Mesendoderm (in vitro differentiated cells): ENCODE data around the gene P2RX6.
A peak's percentile ranks its signal among the peaks of the same experiment; 100 is the strongest.

ENCODE experiments used
- DNase-seq: peaks from one replicate; pipeline ENCODE4 v3.0.0; 2013
- H2AK5ac ChIP-seq: 2 replicates; pipeline ENCODE4 v1.6.1; 2013; ENCODE audit warnings: low read length, inconsistent platforms
- H2BK120ac ChIP-seq: 2 replicates; pipeline ENCODE4 v1.6.1; 2013; ENCODE audit warnings: low read depth, mild to moderate bottlenecking, low read length, moderate library complexity, mixed read lengths
- H2BK15ac ChIP-seq: replicated peaks from 2 replicates; pipeline ENCODE4 v1.6.1; 2013; ENCODE audit warnings: low read depth, mild to moderate bottlenecking, moderate library complexity
- H2BK5ac ChIP-seq: 2 replicates; pipeline ENCODE4 v1.6.1; 2013; ENCODE audit warnings: low read length, inconsistent platforms
- H3K18ac ChIP-seq: 2 replicates; pipeline ENCODE4 v1.6.1; 2013; ENCODE audit warnings: mild to moderate bottlenecking, low read length, mixed read lengths
- H3K23ac ChIP-seq: one replicate; pipeline ENCODE4 v1.6.1; 2013; ENCODE audit warnings: low read length
- H3K27ac ChIP-seq: 2 replicates; pipeline ENCODE4 v1.5.1; 2013; ENCODE audit warnings: low read depth, mild to moderate bottlenecking, inconsistent platforms, low read length, moderate library complexity
- H3K27me3 ChIP-seq: 2 replicates; pipeline ENCODE4 v1.6.1; 2013; ENCODE audit warnings: low read length, control low read depth, mild to moderate bottlenecking, inconsistent platforms; ENCODE audit not compliant: insufficient read depth, poor library complexity
- H3K36me3 ChIP-seq: 2 replicates; pipeline ENCODE4 v1.6.1; 2013; ENCODE audit warnings: low read length, inconsistent platforms; ENCODE audit not compliant: control insufficient read depth, insufficient read depth
- H3K4ac ChIP-seq: one replicate; pipeline ENCODE4 v1.6.1; 2013; ENCODE audit warnings: low read depth, mild to moderate bottlenecking, low read length, moderate library complexity
- H3K4me1 ChIP-seq: 2 replicates; pipeline ENCODE4 v1.6.1; 2013; ENCODE audit warnings: low read depth, low read length, inconsistent platforms; ENCODE audit not compliant: control insufficient read depth
- H3K4me2 ChIP-seq: 2 replicates; pipeline ENCODE4 v1.6.1; 2013; ENCODE audit warnings: low read length
- H3K4me3 ChIP-seq: 2 replicates; pipeline ENCODE4 v1.5.1; 2013; ENCODE audit warnings: mild to moderate bottlenecking, low read length
- H3K56ac ChIP-seq: one replicate; pipeline ENCODE4 v1.6.1; 2013; ENCODE audit warnings: low read length
- H3K79me1 ChIP-seq: 2 replicates; pipeline ENCODE4 v1.6.1; 2013; ENCODE audit warnings: low read length, inconsistent platforms
- H3K79me2 ChIP-seq: 2 replicates; pipeline ENCODE4 v1.6.1; 2013; ENCODE audit warnings: mild to moderate bottlenecking, low read length; ENCODE audit not compliant: control insufficient read depth, insufficient read depth
- H3K9ac ChIP-seq: 2 replicates; pipeline ENCODE4 v1.6.1; 2013; ENCODE audit warnings: low read length, inconsistent platforms
- H4K5ac ChIP-seq: one replicate; pipeline ENCODE4 v1.6.1; 2013; ENCODE audit warnings: low read length
- H4K8ac ChIP-seq: one replicate; pipeline ENCODE4 v1.6.1; 2013; ENCODE audit warnings: low read depth, mild to moderate bottlenecking, control low read depth, low read length, moderate library complexity
- WGBS: extraction: QIAGEN DNeasy Blood & Tissue Kit; methylation state at CpG from one replicate; pipeline ENCODE4 v1.1.7; 2013; ENCODE audit warnings: low lambda C conversion rate, missing lambda C conversion rate; ENCODE audit not compliant: insufficient coverage; ENCODE audit errors: extremely low coverage; 5-methylcytosine and 5-hydroxymethylcytosine counted together

P2RX6 gene

DNA sequence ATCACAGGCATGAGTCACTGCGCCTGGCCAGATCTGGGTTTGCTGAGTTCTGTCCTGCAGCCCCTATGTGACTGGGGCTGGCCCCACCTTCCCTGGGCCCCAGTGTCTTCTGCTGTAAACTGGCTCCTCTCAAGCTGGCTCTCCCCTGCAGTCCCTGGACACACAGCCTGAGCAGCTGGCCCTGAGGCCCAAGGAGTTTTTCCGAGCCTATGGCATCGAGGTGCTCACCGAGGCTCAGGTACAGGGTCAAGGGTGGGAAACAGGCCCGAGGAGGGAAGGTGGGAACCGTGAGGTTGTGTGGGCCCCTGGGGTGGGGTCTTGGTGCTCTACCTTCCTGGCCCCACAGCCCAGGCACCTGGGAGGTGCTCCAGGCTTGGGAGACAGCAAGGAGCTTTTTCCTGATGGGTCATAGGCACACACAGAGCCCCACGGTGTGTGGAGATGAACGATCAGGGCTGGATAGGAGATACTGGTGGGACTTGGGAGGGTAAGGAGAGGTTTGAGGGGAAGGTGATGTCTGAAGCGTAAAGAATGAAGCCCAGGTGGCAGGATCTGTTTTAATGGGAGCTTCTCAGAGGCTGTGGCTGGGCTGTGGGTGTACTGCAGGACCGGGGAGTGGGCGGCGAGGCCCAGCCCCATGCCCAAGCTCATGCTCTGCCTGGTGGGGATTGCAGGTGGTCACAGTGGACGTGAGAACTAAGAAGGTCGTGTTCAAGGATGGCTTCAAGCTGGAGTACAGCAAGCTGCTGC, 39.2 kb upstream of the P2RX6 start:
- no peak overlapping the region for H3K4me2 ChIP-seq
- no peaks in the 10 kb centered on the region for H3K36me3 ChIP-seq
- H2BK5ac ChIP-seq = no peak overlapping the region
- no peak overlapping the region for H2BK120ac ChIP-seq
- H3K79me1 ChIP-seq = no peaks in the 10 kb centered on the region
- no peak overlapping the region for H3K9ac ChIP-seq
- H3K23ac ChIP-seq = no peak overlapping the region
- H4K5ac ChIP-seq = no peak overlapping the region
- H3K56ac ChIP-seq = peak overlapping the region; percentile 15
- no peak overlapping the region for H2AK5ac ChIP-seq
- WGBS = no CpG with 5 or more reads among the region's 14 CpGs
- H3K27me3 ChIP-seq = no peaks in the 10 kb centered on the region
- H2BK15ac ChIP-seq = no peak overlapping the region
- H3K18ac ChIP-seq = no peak overlapping the region
- no peak for DNase-seq
- no peak overlapping the region for H4K8ac ChIP-seq
- no peak overlapping the region for H3K27ac ChIP-seq
- no peak overlapping the region for H3K4ac ChIP-seq
- no peak overlapping the region for H3K4me3 ChIP-seq
- no peaks in the 10 kb centered on the region for H3K79me2 ChIP-seq
- peaks cover 3% of the 10 kb centered on the region for H3K4me1 ChIP-seq

- H2AK5ac ChIP-seq = no peak overlapping the region
- H4K5ac ChIP-seq = no peak overlapping the region
- DNase-seq = no peak
Measured at GRCh38 chr22:20976291-20976877, 38.6 kb upstream of the P2RX6 start.

GRCh38 chr22:20977019-20977418, 37.9 kb upstream of the P2RX6 start:
- no peaks in the 10 kb centered on the region for H3K79me1 ChIP-seq
- H2AK5ac ChIP-seq = no peak overlapping the region
- H4K8ac ChIP-seq = no peak overlapping the region
- no peaks in the 10 kb centered on the region for H3K27me3 ChIP-seq
- H2BK15ac ChIP-seq = no peak overlapping the region
- H3K23ac ChIP-seq = no peak overlapping the region
- H3K9ac ChIP-seq = no peak overlapping the region
- DNase-seq = no peak
- no peak overlapping the region for H2BK5ac ChIP-seq
- no peak overlapping the region for H3K18ac ChIP-seq
- no peaks in the 10 kb centered on the region for H3K79me2 ChIP-seq
- H3K4me2 ChIP-seq = no peak overlapping the region
- WGBS = no CpG with 5 or more reads among the region's 11 CpGs
- H3K36me3 ChIP-seq = no peaks in the 10 kb centered on the region
- no peak overlapping the region for H3K56ac ChIP-seq
- H3K27ac ChIP-seq = no peak overlapping the region
- H4K5ac ChIP-seq = no peak overlapping the region
- H3K4me3 ChIP-seq = no peak overlapping the region
- H3K4me1 ChIP-seq = peaks cover 7% of the 10 kb centered on the region
- H3K4ac ChIP-seq = no peak overlapping the region
- no peak overlapping the region for H2BK120ac ChIP-seq

More at GRCh38 chr22:20976291-20976877, 38.6 kb upstream of the P2RX6 start:
- peaks cover 5% of the 10 kb centered on the region for H3K4me1 ChIP-seq
- H3K79me1 ChIP-seq = no peaks in the 10 kb centered on the region
- no peak overlapping the region for H2BK5ac ChIP-seq
- no peak overlapping the region for H3K18ac ChIP-seq
- no CpG with 5 or more reads among the region's 24 CpGs for WGBS
- H3K4me3 ChIP-seq = no peak overlapping the region
- no peak overlapping the region for H2BK15ac ChIP-seq
- no peaks in the 10 kb centered on the region for H3K27me3 ChIP-seq
- H4K8ac ChIP-seq = no peak overlapping the region
- no peak overlapping the region for H3K23ac ChIP-seq
- H3K79me2 ChIP-seq = no peaks in the 10 kb centered on the region
- no peak overlapping the region for H2BK120ac ChIP-seq
- H3K4ac ChIP-seq = no peak overlapping the region
- no peak overlapping the region for H3K4me2 ChIP-seq
- no peaks in the 10 kb centered on the region for H3K36me3 ChIP-seq
- H3K9ac ChIP-seq = no peak overlapping the region
- peak overlapping the region; percentile 15 for H3K56ac ChIP-seq
- no peak overlapping the region for H3K27ac ChIP-seq

DNA sequence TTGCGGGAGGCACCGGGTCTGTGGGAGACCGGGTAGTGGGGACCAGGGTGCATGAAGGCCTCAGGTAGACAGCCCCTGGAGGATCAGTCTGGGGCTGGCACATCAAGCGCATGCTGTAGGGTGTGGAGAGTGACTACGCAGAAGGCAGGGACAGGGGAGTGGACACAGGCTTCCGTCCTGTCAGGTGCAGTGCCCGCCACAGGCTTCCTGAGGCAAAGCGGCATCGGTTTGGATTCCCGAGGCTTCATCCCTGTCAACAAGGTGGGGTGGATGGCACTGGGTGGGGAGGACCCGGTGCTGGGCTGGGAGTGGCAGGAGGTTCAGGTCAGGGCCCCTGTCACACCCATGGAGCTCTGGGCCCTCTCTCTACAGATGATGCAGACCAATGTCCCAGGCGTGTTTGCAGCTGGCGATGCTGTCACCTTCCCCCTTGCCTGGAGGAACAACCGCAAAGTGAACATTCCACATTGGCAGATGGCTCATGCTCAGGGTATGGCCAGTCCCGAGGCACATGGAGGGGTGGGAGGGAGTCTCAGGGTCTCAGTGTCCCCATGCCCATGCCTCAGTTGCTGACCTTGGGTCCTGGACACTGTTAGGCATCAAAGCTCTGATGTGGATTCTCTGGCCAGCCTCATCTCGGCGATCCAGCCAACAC, 37.3 kb upstream of the P2RX6 start:
- Histone ChIP-seq H3K27me3 (no peaks in the 10 kb centered on the region), H3K4me2 (no peak overlapping the region), H3K23ac (no peak overlapping the region), H3K79me2 (no peaks in the 10 kb centered on the region), H4K8ac (no peak overlapping the region), H3K18ac (no peak overlapping the region), H3K79me1 (peaks cover under 1% of the 10 kb centered on the region), H2BK5ac (no peak overlapping the region), H3K4ac (no peak overlapping the region), H3K9ac (no peak overlapping the region), H2BK15ac (no peak overlapping the region), H3K36me3 (no peaks in the 10 kb centered on the region), H3K4me3 (no peak overlapping the region), H3K27ac (no peak overlapping the region), H4K5ac (no peak overlapping the region), H2BK120ac (no peak overlapping the region), H3K4me1 (peaks cover 7% of the 10 kb centered on the region), H2AK5ac (no peak overlapping the region), H3K56ac (no peak overlapping the region)
- no CpG with 5 or more reads among the region's 17 CpGs for WGBS
- DNase-seq = no peak

DNA sequence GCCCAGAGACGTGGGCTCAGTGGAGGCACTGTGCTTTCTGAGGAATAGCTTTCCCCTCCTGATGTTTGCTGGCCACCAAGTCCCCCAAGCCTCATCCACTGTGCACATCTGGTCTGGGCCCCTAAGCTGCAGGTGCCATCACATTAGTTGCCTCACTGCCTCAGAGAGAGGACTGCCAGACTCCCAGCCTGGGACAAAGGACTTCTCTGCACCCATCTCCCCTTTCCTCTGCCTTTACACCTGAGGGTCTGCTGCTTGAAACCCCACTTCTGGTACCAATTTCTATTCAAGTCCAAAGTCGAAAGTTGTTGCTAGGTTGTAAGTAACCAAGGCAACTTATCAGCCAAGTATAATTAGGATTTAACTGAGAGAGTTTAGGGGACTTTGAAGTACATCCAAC, 36.5 kb upstream of the P2RX6 start:
- peaks cover 4% of the 10 kb centered on the region for H3K79me1 ChIP-seq
- no CpG with 5 or more reads among the region's 2 CpGs for WGBS
- no peak overlapping the region for H3K23ac ChIP-seq
- H3K4me2 ChIP-seq = no peak overlapping the region
- no peak overlapping the region for H2BK15ac ChIP-seq
- H3K4me1 ChIP-seq = peaks cover 9% of the 10 kb centered on the region
- no peak for DNase-seq
- no peak overlapping the region for H2BK120ac ChIP-seq
- no peak overlapping the region for H3K27ac ChIP-seq
- H3K79me2 ChIP-seq = no peaks in the 10 kb centered on the region
- H3K4ac ChIP-seq = no peak overlapping the region
- no peaks in the 10 kb centered on the region for H3K36me3 ChIP-seq
- H3K27me3 ChIP-seq = no peaks in the 10 kb centered on the region
- H3K9ac ChIP-seq = no peak overlapping the region
- H3K18ac ChIP-seq = no peak overlapping the region
- H2AK5ac ChIP-seq = no peak overlapping the region
- no peak overlapping the region for H4K8ac ChIP-seq
- no peak overlapping the region for H3K4me3 ChIP-seq
- H3K56ac ChIP-seq = no peak overlapping the region
- no peak overlapping the region for H4K5ac ChIP-seq
- H2BK5ac ChIP-seq = no peak overlapping the region
